GM18907 (cell line): ENCODE measurements around the gene ZFP36L2.
A peak's percentile ranks its signal among the peaks of the same experiment; 100 is the strongest.

Experiments used
- ATAC-seq: cut with Tn5 transposase; IDR thresholded peaks from one replicate; pipeline ENCODE4 v1.9.1; 2021; ENCODE audit warnings: mild to moderate bottlenecking, moderate library complexity; ENCODE audit not compliant: unreplicated experiment

Gene ZFP36L2, protein sequence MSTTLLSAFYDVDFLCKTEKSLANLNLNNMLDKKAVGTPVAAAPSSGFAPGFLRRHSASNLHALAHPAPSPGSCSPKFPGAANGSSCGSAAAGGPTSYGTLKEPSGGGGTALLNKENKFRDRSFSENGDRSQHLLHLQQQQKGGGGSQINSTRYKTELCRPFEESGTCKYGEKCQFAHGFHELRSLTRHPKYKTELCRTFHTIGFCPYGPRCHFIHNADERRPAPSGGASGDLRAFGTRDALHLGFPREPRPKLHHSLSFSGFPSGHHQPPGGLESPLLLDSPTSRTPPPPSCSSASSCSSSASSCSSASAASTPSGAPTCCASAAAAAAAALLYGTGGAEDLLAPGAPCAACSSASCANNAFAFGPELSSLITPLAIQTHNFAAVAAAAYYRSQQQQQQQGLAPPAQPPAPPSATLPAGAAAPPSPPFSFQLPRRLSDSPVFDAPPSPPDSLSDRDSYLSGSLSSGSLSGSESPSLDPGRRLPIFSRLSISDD

DNA sequence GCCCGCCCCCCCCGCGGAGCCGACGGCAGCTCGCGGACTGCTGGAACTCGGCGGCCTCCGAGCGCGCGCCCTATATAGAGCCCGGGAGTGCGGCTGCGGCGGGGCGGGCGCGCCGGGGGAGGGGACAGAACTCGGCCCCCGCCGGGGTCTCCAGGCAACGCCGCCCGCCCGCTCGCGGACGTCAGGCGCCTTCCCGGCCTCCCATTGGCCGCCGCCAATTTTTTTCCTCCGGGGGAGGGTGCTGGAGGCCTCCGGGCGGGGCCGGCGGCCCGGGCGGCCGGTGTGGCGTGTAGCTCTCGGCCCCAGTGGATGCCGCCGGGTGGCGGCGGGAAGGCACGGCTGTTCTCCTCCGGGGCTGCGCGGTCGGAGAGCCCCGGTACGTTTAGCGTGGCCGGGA is at the start of gene ZFP36L2:
Gene ZFP36L2 (minus strand): TSS at position 49 of the 397 bp plus-strand sequence. CDS start 291 bp downstream, outside the sequence.
- peak; percentile 58 for ATAC-seq

DNA sequence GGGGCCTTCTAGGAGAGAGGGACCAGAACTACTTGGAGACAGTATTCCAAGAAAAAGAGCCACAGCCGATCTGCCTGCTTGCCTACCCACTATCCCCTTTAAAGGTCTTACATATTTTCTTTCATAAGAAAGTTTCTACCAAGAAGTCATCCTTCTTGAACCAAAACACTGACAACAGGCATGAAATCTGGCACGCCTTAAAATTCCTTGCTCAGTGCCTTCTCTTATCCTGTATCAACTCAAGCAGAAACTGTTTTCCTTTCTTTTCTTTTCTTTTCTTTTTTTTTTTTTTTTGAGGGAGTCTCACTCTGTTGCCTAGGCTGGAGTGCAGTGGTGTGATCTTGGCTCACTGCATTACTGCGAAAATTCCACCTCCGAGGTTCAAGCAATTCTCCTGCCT is 48.3 kb upstream of the ZFP36L2 start:
- ATAC-seq, result no peak

DNA sequence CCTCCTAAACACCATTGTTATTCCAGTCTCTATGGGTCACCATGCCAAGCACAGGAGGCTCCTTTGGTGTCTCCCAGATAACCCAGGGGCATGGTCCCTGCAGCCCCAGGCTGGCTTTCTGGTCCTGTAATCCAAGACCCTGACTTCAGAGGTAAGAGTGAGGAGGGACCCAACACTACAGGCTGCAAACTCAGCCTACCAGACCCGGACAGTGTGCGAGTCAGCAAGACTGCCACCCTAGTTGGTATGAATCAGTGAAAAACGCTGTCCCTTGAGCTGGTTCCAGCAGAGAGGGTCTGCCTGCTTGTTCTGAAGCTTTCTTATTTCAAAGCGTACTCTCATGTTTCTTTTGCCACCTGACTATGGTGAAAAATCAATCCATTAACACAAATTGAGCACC is 47.6 kb upstream of the ZFP36L2 start:
- ATAC-seq, result no peak

DNA sequence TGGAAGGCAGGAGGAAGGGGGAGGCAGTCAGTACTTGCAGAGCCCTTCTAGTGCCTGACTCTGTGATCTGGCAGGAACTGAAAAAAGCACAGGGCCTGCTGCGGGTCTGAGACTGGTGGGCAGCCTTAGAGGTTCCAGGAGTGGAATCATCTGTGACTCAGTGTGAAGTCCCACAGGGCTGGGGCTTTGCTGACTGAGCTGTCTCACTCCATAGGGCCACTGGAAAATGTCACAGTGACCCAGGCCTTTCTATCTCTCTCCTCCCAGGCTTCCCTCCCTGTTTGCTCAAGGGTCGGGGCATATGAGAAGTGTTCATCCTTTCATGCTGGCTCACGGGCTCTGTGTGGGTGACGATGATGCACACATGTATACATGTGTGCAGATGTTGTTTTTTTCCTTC is 47.1 kb upstream of the ZFP36L2 start:
- ATAC-seq, result no peak

DNA sequence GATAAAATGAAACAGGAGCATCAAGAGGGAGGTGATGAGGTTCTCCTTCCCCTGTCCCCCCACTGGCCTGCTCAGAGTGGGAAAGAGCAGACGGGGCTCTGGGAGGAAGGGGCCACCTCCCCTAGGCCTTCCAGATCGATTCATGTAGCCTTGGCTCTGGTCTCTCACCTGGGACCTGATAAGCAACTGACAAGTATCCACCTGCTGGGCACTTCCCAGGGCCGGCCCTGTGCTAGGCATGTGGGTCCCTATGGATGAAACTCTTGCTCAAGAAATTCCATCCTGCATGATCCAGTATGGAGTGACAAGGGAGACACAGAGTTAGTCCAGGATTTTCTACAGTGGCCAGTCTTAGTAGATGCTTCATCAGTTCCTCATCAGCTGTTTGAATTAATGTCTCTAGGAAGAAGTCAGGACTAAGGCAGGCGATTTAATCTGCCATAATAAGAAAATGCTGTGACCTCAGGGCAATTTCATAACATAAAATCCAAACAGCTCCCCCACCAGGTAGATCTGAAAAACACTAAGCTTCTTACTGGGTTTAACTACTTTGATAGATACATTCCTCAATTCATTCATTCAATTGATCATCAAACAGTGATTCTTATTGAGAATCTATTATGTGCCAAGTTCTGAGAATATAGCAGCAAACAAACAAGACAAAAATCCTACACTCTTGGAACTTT is 44.7 kb upstream of the ZFP36L2 start:
- ATAC-seq, result no peak

DNA sequence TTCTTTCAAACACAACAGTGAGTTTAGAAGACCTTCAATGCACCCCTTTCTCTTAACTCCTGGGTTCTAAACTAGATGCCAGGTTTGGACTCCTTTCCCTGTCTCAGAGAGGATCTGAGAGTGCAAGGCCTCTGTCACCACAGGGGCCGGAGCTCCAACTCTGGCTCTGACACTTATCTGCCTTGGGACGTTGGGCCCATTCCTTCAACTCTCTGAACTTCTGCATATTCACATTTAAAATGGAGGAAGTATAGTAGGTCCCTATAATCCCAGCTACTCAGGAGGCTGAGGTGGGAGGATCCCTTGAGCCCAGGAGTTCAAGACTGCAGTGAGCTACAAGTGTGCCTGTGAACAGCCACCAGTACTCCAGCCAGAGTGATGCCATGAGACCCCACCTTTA is 44.1 kb upstream of the ZFP36L2 start:
- no peak for ATAC-seq

DNA sequence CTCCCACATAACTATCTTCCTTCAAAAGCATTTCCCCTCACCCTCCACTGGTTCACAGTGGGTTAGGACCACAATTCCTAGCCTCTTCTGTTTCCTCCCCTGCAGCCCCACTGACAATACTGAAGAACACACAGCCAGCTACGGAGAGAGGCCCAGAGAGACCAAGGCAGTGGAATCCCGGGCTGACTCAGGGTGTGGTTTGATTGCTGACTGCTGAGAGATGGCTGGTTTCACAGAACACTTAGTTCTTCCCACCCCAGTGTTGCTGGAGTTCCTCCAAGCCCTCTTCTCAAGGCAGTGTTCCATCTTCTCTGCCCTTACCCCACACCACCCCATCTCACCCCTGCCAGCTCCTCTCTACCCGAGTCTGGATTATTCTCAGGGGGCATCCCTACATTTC is 43.3 kb upstream of the ZFP36L2 start:
- no peak for ATAC-seq

DNA sequence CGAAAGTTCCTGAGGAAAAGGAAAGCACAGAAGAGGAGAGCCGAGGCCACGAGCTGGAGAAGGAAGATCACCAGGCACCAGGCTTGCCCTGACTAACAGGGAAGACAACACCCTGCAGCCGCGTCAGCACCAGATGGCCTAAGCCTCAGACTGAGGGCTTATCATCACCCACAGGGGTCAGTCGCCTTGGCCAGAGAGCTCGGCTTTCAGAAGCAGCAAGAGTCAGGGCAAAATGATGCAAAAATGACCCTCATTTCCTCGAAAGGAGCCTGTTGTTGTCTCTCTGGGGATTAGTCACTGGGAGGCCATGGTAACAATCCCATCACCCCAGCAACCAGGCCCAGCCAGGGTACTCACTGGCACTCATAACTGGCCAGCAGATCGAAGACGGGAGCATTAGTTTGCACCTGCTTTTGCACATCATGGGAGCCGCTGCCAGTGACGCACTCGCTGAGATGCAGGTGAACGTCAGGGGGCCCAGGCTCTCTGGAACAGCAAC is 42.7 kb upstream of the ZFP36L2 start:
- no peak for ATAC-seq

DNA sequence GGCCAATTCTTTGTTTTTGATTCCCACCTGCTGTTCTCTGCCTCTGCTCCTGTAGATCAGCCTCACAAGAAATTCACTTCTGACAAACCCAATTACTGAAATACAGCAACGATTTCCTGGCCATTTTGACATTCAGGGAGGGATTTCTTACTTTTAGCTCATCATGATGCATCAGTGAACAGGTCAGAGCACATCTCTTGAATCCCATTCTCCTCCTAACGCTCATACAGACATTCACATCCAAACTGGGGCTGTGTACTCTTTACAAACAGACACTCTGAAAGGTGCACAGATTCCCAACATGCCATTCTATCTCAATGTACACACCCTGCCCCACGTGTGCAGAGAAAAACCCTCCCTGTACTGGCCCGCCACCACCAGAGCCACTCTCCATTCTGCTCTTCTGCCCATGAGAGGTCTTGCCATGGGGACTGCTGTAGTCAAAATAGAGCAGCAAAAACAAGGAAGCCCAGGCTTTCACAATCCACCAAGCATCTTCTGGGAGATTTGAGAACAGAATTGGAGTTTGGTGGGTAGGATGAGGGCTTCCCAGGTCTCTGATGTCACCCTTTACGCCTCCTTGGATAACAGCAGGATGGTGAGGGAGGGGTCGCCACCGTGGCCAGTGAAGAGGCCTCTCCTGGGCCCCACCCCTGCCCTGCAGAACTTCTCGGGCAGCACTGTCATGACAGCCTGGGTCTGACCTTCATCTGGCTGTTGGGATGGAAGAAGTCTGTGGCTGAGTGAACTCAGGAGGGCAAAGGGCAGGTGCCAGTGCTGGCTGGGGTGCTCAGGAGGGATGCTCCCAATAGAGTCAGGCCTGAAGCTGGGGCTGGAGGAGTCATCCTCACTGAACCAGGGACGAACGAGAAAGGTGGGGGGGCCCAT is 41.9 kb upstream of the ZFP36L2 start:
- ATAC-seq, result no peak

DNA sequence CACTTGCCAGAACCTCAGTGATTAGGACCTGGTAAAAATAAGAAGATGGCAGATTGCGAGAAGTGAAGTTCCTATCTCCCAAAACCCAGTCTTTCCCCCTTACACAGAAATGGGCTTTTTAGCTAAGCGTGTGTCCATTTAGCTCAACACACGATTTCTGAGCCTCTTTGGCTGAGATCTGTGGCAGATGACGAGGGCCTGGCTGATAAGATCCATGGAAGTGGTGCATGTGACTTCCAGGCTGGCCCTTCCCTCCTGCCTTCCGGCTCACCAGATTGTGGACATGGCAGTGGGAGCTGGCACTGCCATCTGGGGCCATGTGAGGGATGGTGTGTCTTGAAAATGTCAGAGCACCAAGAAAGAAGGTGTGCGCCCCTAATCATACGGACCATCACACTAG is 41.0 kb upstream of the ZFP36L2 start:
- ATAC-seq, result no peak

DNA sequence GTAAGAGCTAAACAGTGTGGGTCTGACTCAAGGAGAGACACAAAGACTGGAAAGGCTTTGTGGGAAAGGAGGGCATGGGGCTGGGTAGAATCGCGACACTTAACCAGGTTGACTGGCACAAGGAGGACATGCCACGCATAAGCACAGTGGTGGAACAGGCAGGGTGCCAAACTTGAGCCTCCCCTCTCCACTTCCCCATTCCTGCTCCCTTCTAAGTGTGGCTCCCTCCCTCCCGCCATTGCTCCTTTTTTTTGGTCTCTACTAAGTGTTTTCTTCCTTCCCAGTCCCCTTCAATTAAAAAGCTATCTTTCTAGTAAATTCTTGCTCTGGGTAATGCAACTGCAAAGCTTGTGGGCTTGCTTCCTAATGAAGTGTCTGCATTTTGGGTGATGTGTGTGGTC is 40.3 kb upstream of the ZFP36L2 start:
- ATAC-seq, result no peak

DNA sequence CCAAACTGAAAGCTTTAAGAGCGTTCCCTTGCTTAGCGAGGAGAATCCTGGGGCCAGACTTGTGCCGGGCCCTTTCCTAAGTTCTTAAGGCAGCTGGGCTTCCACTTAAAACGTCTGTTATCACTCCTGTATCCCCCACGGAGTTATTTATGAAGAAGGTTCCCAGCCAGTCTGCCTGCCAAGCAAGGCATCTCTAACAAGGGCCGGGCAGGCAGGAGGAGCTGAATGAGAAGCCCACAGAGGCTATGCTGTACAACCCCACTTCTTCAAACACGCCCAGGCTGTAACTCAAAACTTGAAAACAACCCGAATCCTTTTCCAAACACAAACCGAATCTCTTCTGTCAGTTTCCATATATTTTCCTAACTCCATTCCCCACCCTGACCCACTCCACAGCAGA is 39.0 kb upstream of the ZFP36L2 start:
- ATAC-seq, result no peak

DNA sequence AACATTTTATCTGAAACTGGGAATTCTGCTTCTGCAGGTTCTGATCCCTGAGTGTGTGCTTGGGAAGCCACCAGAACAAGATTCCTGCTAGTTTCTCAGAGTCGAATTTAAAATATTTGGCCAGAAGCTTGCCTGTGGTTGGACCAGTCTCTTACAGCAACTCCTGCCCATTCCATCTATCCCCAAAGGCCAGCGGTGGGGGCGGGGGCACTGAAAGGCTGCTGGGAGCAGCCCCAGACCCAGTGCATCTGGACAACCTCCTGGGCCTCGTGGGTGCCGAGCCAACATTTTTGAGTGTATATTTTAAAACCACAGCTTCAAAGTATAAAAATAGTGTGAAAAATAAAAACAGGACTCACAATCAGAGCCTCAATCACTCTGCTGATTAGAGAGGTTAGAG is 38.6 kb upstream of the ZFP36L2 start:
- ATAC-seq, result no peak

DNA sequence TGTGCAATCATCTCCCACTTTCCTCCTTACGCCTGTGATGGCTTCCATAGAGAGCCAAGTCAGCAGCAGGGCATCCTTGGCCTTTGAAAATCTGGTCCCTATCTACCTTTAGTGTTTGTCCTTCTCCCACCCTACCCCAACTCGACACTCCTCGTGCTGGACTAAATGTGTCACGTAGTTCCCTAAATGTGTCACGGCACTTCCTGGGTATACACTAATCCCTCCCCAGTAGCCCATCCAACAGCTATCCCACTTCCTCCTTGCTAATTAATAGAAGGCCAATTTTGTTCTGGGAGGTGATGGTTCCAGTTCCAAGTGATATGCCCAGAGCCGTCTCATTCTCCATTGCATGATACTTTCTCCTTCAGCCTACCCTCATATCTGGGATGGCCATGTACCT is 36.5 kb upstream of the ZFP36L2 start:
- ATAC-seq, result no peak

DNA sequence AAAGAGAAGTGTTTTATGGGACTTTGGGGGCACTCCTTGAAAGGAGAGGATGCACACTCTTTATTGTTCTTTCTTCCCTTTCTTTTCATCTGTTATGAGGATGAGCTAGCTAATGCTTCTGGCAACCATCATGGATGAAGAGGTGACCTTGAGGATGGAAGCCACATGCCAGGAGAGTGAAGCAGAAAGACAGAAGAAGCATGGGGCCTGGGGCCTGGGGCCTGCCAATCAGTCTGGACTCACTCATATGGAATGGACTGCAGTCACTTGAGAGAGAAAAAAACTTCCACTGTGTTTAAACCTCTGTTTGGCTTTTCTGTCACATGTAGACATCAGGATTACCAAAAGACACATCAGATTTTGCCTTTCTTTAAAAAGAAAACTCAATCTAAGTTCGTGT is 35.8 kb upstream of the ZFP36L2 start:
- no peak for ATAC-seq

DNA sequence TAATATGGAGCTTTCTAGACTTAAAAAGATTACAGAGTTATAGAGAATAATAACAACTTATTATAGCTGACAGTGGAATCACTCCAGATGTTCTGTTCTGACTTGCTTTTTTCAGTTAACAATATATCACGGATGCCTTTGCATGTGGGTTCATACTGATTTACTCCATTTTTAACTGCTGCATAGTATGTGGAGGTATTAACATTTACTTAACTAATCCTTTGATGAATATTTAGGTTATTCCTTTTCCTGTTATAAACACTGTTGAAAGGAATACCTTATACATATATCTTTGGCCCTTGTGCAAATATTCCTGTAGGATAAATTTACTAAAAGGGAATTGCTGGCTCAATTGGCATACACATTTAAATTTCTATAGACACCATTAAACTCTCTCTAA is 33.1 kb upstream of the ZFP36L2 start:
- ATAC-seq, result no peak

DNA sequence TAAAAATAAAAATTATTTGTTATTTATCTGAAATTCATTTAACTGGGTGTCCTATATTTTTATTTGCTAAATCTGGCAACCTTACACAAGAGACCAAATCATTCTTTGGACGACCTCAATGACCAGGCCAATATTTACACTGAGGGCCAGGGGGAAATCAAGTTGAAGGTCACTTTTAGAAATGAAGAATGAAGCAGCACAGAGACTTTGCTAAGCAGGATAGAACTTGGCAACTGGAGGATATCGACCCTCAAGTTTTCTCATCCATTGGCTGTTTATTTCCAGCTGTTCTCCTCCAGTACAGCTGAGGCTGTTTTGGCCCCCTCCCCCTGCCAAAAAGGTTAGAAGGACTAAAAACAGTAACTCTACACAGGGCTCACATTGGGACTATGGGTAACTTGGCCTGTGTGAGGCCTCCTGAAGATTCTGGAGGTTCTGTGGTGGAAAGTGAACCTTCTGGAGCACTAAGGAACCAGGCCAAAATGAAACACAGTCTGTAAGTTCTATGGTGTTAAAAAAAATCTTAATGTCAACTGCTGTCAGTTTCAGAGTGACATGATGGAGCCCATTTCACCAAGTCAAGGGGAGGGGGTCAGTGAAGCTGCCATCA is 32.2 kb upstream of the ZFP36L2 start:
- ATAC-seq, result no peak

DNA sequence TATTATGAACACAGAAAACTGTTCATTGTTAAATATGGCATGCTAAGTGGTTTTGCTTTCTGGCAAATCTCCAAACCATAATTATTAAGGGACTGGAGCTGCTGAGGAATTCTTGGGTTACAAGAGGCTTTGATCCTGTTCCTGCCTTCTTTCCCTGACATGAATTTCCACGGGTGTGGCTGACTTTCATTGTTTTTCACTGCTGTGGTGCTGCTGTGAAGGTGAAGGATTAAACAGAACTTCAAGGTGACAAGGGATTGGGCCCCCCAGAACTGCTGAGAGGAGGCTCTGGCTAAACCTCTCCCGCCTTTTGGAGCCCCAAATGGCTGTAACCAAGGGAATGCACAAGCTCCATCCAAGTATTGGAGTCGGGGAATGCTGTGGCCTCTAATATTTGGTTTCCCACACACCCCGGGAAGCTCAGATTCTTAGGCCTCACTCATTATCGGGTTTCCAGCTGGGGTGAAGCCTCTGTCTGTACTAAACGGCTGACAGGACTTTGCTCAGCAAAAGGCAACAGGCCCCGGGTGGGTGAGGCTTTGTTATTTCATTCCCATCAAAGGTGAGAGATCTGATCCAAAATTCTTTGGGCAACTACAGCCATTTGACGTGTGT is 29.0 kb upstream of the ZFP36L2 start:
- ATAC-seq, result no peak

DNA sequence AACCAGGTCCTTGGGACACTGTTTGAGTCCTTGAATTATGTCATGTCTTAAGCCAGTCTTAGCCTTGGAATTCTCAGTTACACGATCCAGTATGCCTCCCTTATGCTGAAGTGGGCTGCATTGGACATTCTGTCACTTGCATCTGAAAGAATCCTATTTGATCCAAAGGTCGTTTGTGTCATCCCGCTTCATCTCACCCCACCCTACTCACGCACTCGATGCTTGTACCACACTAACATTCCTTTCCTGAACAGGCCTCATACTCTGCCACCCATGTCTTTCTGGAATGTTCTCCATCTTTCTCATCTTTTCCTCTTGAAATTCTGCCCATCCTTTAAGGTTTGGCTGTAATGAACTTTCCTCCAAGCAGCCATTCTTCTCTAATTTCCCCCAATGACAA is 27.9 kb upstream of the ZFP36L2 start:
- no peak for ATAC-seq

DNA sequence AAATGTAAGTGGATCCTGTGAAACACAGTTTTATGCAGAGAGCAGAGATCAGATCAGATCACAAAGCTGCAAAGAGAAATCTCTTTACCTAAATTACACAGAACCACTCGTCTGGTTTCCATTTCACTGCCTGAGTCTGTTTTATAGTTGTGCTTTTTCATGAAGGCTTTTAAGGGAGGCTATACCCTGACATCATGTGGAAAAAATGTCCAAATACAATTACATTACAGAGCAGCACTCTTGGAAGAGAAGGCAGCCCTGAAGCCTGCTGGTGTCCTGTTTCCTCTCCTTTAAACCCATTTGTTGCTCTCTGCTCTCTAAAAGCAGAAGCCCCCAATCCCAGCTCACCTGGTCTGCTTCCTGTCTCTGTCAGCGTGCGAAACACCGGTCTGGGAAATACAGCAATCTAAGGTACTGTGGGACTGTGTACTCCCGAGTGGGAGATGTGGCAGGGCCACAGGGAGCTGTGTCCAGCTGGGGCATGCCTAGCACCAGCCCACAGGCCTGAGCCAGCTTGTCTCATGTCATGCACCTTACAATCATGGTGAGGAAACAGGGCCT is 24.8 kb upstream of the ZFP36L2 start:
- ATAC-seq, result no peak
